ENCODE measurements around the gene ZNF837. TPM values are rescaled to one million over a fixed set of nuclear protein-coding genes. Genes with fewer than 3 reads are reported as not detected.

Gene ZNF837
- total and polyA plus RNA-seq, 8 donors: 1.8 to 8.5 (median 2.3) TPM; not detected in 1

- intact Hi-C loops (cut with DNase I; ENCODE audit: low total_unique reads): no loop called here
- TF ChIP-seq EP300 (IDR thresholded peaks at IDR 0.05) (no peak), POLR2AphosphoS5 (IDR thresholded peaks at IDR 0.05) (no peak), CTCF (IDR thresholded peaks at IDR 0.05) (no peak), POLR2A (IDR thresholded peaks at IDR 0.05) (no peak)
- WGBS, 5 donors: 38 to 50% (median 46%) methylated on average over 18 of the region's 18 CpGs
- peaks cover 28 to 45% (median 33%) of the 10 kb centered on the region in 4 donors for H3K4me1 ChIP-seq
- DNase-seq: peak in 1 of 2 donors; percentile 20
- H3K4me3 ChIP-seq: peak overlapping the region; percentile 58 to 71 (median 60)
- H3K9me3 ChIP-seq: no peaks in the 10 kb centered on the region
- peaks cover 6 to 31% (median 13%) of the 10 kb centered on the region in 3 donors for H3K27me3 ChIP-seq
- H3K27ac ChIP-seq: peak overlapping the region in 3 of 5 donors; percentile 53 to 88 (median 56)
- peaks cover 0 to under 1% (median 0%) of the 10 kb centered on the region in 4 donors for H3K36me3 ChIP-seq
Measured at GRCh38 chr19:58400316-58400915, 19.6 kb upstream of the ZNF837 start.

GRCh38 chr19:58399903-58400302, 19.1 kb upstream of the ZNF837 start:
- Histone ChIP-seq H3K4me1 (peaks cover 29 to 50% (median 34%) of the 10 kb centered on the region in 4 donors), H3K4me3 (no peak overlapping the region), H3K36me3 (peaks cover 2 to 5% (median 4%) of the 10 kb centered on the region in 4 donors), H3K27ac (no peak overlapping the region), H3K27me3 (peaks cover 6 to 37% (median 13%) of the 10 kb centered on the region in 3 donors), H3K9me3 (no peaks in the 10 kb centered on the region)
- no peak for DNase-seq
- no peak for TF ChIP-seq EP300 (IDR thresholded peaks at IDR 0.05)
- intact Hi-C loops (cut with DNase I; ENCODE audit: low total_unique reads): no loop called here
- WGBS, 5 donors: 90 to 96% (median 94%) methylated on average over 2 to 3 of the region's 3 CpGs

- intact Hi-C loops (cut with DNase I; ENCODE audit: low total_unique reads): no loop called here
- no peak for DNase-seq
Measured at GRCh38 chr19:58398545-58398944, 17.7 kb upstream of the ZNF837 start.

GRCh38 chr19:58398087-58398486, 17.3 kb upstream of the ZNF837 start:
- 79 to 84% (median 83%) methylated on average over 4 of the region's 4 CpGs for WGBS, 5 donors
- peaks cover 29 to 57% (median 34%) of the 10 kb centered on the region in 4 donors for H3K4me1 ChIP-seq
- H3K27me3 ChIP-seq: peaks cover 6 to 38% (median 13%) of the 10 kb centered on the region in 3 donors
- H3K27ac ChIP-seq: no peak overlapping the region
- H3K36me3 ChIP-seq: peaks cover 20 to 23% (median 22%) of the 10 kb centered on the region in 4 donors
- DNase-seq: no peak
- intact Hi-C loops (cut with DNase I; ENCODE audit: low total_unique reads): no loop called here
- no peaks in the 10 kb centered on the region for H3K9me3 ChIP-seq
- no peak overlapping the region for H3K4me3 ChIP-seq
- TF ChIP-seq POLR2A (IDR thresholded peaks at IDR 0.05) (no peak), POLR2AphosphoS5 (IDR thresholded peaks at IDR 0.05) (no peak), CTCF (IDR thresholded peaks at IDR 0.05) (no peak), EP300 (IDR thresholded peaks at IDR 0.05) (no peak)

More at GRCh38 chr19:58398545-58398944, 17.7 kb upstream of the ZNF837 start:
- Histone ChIP-seq H3K36me3 (peaks cover 16 to 19% (median 17%) of the 10 kb centered on the region in 4 donors), H3K4me1 (peaks cover 29 to 57% (median 34%) of the 10 kb centered on the region in 4 donors), H3K27me3 (peaks cover 6 to 38% (median 13%) of the 10 kb centered on the region in 3 donors), H3K27ac (no peak overlapping the region), H3K4me3 (no peak overlapping the region), H3K9me3 (no peaks in the 10 kb centered on the region)
- TF ChIP-seq POLR2AphosphoS5 (IDR thresholded peaks at IDR 0.05) (no peak), EP300 (IDR thresholded peaks at IDR 0.05) (no peak), POLR2A (IDR thresholded peaks at IDR 0.05) (no peak), CTCF (IDR thresholded peaks at IDR 0.05) (no peak)
- WGBS, 5 donors: 91 to 97% (median 95%) methylated on average over 6 of the region's 6 CpGs

Data from stomach (tissue), 9 donors.